GM18861 (cell line): ENCODE measurements around the gene AFF3.

Experiments used
- ATAC-seq: cut with Tn5 transposase; IDR thresholded peaks from one replicate; pipeline ENCODE4 v1.9.1; 2021; ENCODE audit not compliant: unreplicated experiment

The AFF3 gene

GRCh38 chr2:99651930-99652670 is 490.3 kb downstream of the AFF3 start:
- ATAC-seq: no peak

- ATAC-seq: no peak
Measured at GRCh38 chr2:99648906-99649789, 493.2 kb downstream of the AFF3 start.

GRCh38 chr2:99648178-99648844 is 494.1 kb downstream of the AFF3 start:
- ATAC-seq: no peak

- no peak for ATAC-seq
Measured at GRCh38 chr2:99645960-99646359, 496.4 kb downstream of the AFF3 start.

- ATAC-seq: no peak
Measured at GRCh38 chr2:99644419-99644787, 498.0 kb downstream of the AFF3 start.

GRCh38 chr2:99643787-99644418 is 498.5 kb downstream of the AFF3 start:
- no peak for ATAC-seq

GRCh38 chr2:99641999-99642398 is 500.4 kb downstream of the AFF3 start:
- ATAC-seq: no peak

- ATAC-seq: no peak
Measured at GRCh38 chr2:99640635-99641151, 501.7 kb downstream of the AFF3 start.

GRCh38 chr2:99638791-99639190 is 503.6 kb downstream of the AFF3 start:
- ATAC-seq: no peak

GRCh38 chr2:99637159-99637697 is 505.2 kb downstream of the AFF3 start:
- no peak for ATAC-seq

GRCh38 chr2:99636144-99637034 is 506.0 kb downstream of the AFF3 start:
- no peak for ATAC-seq

GRCh38 chr2:99635710-99636109 is 506.7 kb downstream of the AFF3 start:
- ATAC-seq: no peak

GRCh38 chr2:99634234-99634633 is 508.2 kb downstream of the AFF3 start:
- no peak for ATAC-seq

GRCh38 chr2:99631700-99632099 is 510.7 kb downstream of the AFF3 start:
- no peak for ATAC-seq

- no peak for ATAC-seq
Measured at GRCh38 chr2:99629320-99629719, 513.1 kb downstream of the AFF3 start.

- no peak for ATAC-seq
Measured at GRCh38 chr2:99626158-99626557, 516.2 kb downstream of the AFF3 start.

- ATAC-seq: no peak
Measured at GRCh38 chr2:99624677-99625076, 517.7 kb downstream of the AFF3 start.

- no peak for ATAC-seq
Measured at GRCh38 chr2:99623613-99624012, 518.8 kb downstream of the AFF3 start.

GRCh38 chr2:99623035-99623434 is 519.4 kb downstream of the AFF3 start:
- no peak for ATAC-seq

- ATAC-seq: no peak
Measured at GRCh38 chr2:99622534-99622933, 519.9 kb downstream of the AFF3 start.
